Stomach (tissue), 4 donors: ENCODE measurements around the gene ADGRD1.

ENCODE experiments used
- EP300 ChIP-seq: sonication (generic); formaldehyde crosslinking; IDR thresholded peaks from one replicate; pipeline ENCODE4 v1.6.1; 2017; ENCODE audit warnings: antibody characterized with exemption
- POLR2A ChIP-seq, 4 donors: fragments of 450-650 bp; IDR thresholded peaks; one replicate each; pipeline ENCODE4 v1.6.1; 2016; ENCODE audit warnings: antibody characterized with exemption in 4 of 4, control low read depth in 2 of 4, mild to moderate bottlenecking in 1 of 4, moderate library complexity in 1 of 4
- POLR2AphosphoS5 ChIP-seq, 3 donors: sonication (generic); formaldehyde crosslinking; IDR thresholded peaks; one replicate each; pipeline ENCODE4 v1.6.1; 2016; ENCODE audit warnings: antibody characterized with exemption in 3 of 3
- TF ChIP-seq, protein P1 (sequence below), 7 experiments: fragments of 450-650 bp in 4 of 7; fragments of 200-600 bp in 3 of 7; sonication (generic) in 3 of 7; IDR thresholded peaks; one replicate each; pipeline ENCODE4 v1.5.1; 2016 to 2019; ENCODE audit warnings: antibody characterized with exemption in 7 of 7, control low read depth in 2 of 7, mild to moderate bottlenecking in 1 of 7

DNA sequence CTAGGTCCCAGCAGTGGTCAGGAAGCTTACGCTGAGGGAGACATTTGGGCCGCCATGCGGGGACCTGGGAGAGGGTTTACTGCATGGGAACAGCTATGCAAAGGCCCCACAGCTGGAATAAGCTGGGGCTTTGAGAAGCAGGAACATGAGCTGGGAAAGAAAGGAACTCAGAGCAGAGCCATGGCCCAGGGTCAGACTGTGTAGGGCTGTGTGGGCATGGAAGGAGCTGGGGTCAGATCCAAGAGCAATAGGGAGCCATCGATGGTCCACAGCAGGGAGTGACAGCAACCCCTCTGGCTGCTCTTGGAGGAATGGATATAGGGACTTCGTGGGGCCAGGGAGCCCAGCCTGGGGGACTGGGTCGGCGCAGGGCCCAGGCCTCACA, 151.6 kb downstream of the ADGRD1 start:
- TF ChIP-seq, protein P1, sequence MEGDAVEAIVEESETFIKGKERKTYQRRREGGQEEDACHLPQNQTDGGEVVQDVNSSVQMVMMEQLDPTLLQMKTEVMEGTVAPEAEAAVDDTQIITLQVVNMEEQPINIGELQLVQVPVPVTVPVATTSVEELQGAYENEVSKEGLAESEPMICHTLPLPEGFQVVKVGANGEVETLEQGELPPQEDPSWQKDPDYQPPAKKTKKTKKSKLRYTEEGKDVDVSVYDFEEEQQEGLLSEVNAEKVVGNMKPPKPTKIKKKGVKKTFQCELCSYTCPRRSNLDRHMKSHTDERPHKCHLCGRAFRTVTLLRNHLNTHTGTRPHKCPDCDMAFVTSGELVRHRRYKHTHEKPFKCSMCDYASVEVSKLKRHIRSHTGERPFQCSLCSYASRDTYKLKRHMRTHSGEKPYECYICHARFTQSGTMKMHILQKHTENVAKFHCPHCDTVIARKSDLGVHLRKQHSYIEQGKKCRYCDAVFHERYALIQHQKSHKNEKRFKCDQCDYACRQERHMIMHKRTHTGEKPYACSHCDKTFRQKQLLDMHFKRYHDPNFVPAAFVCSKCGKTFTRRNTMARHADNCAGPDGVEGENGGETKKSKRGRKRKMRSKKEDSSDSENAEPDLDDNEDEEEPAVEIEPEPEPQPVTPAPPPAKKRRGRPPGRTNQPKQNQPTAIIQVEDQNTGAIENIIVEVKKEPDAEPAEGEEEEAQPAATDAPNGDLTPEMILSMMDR (IDR thresholded peaks at IDR 0.05) = no peak
- TF ChIP-seq EP300 (no peak), POLR2A (IDR thresholded peaks at IDR 0.05) (no peak), POLR2AphosphoS5 (IDR thresholded peaks at IDR 0.05) (no peak)
